ENCODE data around the gene PPP5C. TPM values are rescaled to one million over a fixed set of nuclear protein-coding genes. Genes with fewer than 3 reads are reported as not detected.
"Not testable (repeated sequence)": the region's sequence is repeated elsewhere in the genome, so short reads cannot be mapped to it uniquely, and the experiment has no call there.

Gene PPP5C
- total RNA-seq, 3 donors from 2014 or later, result 55.3 to 71.6 (median 59.4) TPM

DNA sequence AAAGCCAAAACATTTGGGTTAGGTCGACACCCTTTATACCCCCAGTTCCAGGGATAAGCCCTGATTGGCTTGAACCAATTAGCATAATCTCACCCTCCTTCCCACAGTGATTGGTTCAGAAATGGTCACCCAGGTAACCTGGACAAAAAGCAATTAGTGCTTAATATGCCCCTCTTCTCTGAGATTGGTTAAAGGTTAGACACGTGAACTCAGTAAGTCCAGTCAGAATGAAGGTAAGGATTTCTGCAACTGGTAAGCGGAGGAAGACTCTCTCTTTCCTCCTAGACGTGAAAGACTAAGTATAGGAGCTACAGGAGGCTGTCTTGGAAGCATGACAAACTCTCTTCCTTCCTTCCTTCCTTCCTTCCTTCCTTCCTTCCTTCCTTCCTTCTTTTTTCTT is 83.1 kb downstream of the PPP5C start:
- Histone ChIP-seq H3K36me3 (ENCODE audit: low read depth) (no peaks in the 10 kb centered on the region), H3K4me3 (no peak overlapping the region), H3K4me1 (ENCODE audit: low read depth) (peaks cover 3% of the 10 kb centered on the region), H3K9me3 (no peaks in the 10 kb centered on the region)
- no peak for ATAC-seq
- DNase-seq, result no peak
- no peak for TF ChIP-seq CTCF (IDR thresholded peaks at IDR 0.05)
- intact Hi-C loops (cut with DNase I, micrococcal nuclease), result no loop called here

DNA sequence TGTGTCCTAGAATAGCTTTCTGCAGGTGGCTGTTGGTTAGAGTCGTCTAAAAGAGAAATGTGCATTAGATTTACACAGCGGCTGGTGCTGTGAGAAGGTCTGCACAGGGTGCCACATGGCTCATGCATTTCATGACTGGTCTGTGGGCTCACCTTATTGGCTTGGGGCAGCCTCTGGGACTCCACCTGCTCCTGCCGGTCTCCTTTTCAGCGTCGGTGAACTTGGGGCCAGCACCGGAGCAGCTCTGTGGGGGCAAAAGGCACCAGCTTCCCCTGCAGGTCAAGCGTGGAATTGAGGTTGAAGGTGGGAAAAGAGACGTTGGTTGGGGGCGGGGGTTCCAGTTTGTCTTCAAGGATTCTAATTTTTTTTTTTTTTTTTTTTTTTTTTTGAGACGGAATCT is 84.9 kb downstream of the PPP5C start:
- TF ChIP-seq CTCF (IDR thresholded peaks at IDR 0.05), result no peak
- ATAC-seq (no peak), DNase-seq (no peak)
- intact Hi-C loops (cut with DNase I, micrococcal nuclease), result no loop called here
- peaks cover 3% of the 10 kb centered on the region for H3K4me1 ChIP-seq (ENCODE audit: low read depth)
- no peaks in the 10 kb centered on the region for H3K36me3 ChIP-seq (ENCODE audit: low read depth)
- no peak overlapping the region for H3K4me3 ChIP-seq
- H3K9me3 ChIP-seq, result no peaks in the 10 kb centered on the region

DNA sequence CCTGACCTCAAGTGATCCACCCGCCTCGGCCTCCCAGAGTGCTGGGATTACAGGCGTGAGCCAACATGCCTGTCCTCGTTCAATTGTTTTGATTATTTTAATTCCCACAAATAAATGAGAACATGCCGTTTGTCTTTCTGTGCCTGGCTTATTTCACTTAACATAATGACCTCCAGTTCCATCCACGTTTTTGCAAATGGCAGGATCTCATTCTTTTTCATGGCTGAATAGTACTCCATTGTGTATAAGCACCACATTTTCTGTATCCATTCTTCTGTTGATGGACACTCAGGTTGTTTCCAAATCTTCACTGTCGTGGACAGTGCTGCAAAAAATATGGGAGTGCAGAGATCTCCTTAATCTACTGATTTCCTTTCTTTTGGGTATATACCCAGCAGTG is 86.6 kb downstream of the PPP5C start:
- H3K36me3 ChIP-seq (ENCODE audit: low read depth); H3K9me3 ChIP-seq; ATAC-seq: not testable (repeated sequence)

DNA sequence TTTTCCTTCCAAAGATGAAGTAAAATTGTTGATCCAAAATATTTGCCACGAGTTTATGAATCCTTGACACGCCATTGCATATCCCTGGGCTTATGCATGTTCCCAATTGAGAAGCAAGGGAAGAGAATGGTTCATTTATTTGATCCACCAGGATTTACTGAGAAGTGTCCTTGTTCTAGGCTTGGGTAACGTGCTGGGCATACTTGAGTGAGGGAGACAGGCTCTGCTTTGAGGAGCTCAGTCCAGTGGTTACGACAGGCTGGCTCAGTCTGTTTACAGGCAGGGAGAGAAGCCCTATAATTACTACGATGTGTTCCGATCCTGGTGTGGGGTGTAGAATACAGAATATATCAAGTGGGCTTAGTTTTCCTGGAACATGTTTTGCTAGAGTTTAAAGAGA is 88.1 kb downstream of the PPP5C start:
- DNase-seq (no peak), ATAC-seq (no peak)
- no peaks in the 10 kb centered on the region for H3K4me1 ChIP-seq (ENCODE audit: low read depth)
- no peak for TF ChIP-seq CTCF (IDR thresholded peaks at IDR 0.05)
- no peaks in the 10 kb centered on the region for H3K36me3 ChIP-seq (ENCODE audit: low read depth)
- intact Hi-C loops (cut with DNase I, micrococcal nuclease), result no loop called here
- no peak overlapping the region for H3K4me3 ChIP-seq
- no peaks in the 10 kb centered on the region for H3K9me3 ChIP-seq

More for the DNA sequence above, 86.6 kb downstream of the PPP5C start:
- intact Hi-C loops (cut with DNase I, micrococcal nuclease); DNase-seq; H3K4me3 ChIP-seq; H3K4me1 ChIP-seq (ENCODE audit: low read depth): not testable (repeated sequence)

- intact Hi-C loops (cut with DNase I, micrococcal nuclease); ATAC-seq; H3K4me1 ChIP-seq (ENCODE audit: low read depth); H3K36me3 ChIP-seq (ENCODE audit: low read depth); DNase-seq; H3K4me3 ChIP-seq; H3K9me3 ChIP-seq: not testable (repeated sequence)
Measured at GRCh38 chr19:46435689-46436088, 88.8 kb downstream of the PPP5C start.

Other genes starting within 250 kb of the PPP5C start
- gene IGFL3, start 222.4 kb upstream of the PPP5C start, total RNA-seq, result not detected
- under 1 TPM in 2 of 3 donors, not detected in 1; 0.38 to 0.53 TPM for gene IGFL2, start 198.8 kb upstream of the PPP5C start, total RNA-seq
- not detected for gene IGFL1, start 117.3 kb upstream of the PPP5C start, total RNA-seq
- gene HIF3A, start 50.0 kb upstream of the PPP5C start, total RNA-seq, result 10 to 100 TPM in 2 of 3 donors, 1 to 10 TPM in 1; 4.9 to 96.1 (median 19.0) TPM
- gene CCDC8, start 66.5 kb downstream of the PPP5C start, total RNA-seq, result 1 to 10 TPM in 2 of 3 donors, under 1 TPM in 1; 0.75 to 3.4 (median 1.7) TPM
- under 1 TPM in 1 of 3 donors, not detected in 2; 0.57 TPM for gene PNMA8C, start 81.8 kb downstream of the PPP5C start, total RNA-seq
- gene PNMA8A, start 124.5 kb downstream of the PPP5C start, total RNA-seq, result 1 to 10 TPM in 1 of 3 donors, under 1 TPM in 2; 0.20 to 3.2 (median 0.80) TPM
- gene PNMA8B, start 148.8 kb downstream of the PPP5C start, total RNA-seq, result 1 to 10 TPM in 1 of 3 donors, under 1 TPM in 2; 0.12 to 2.3 (median 0.36) TPM

All from mucosa of descending colon (tissue), 3 donors.